ENCODE results near the gene PRKN.
"Not testable (repeated sequence)": the region's sequence is repeated elsewhere in the genome, so short reads cannot be mapped to it uniquely, and the experiment has no call there.

Gene PRKN

DNA sequence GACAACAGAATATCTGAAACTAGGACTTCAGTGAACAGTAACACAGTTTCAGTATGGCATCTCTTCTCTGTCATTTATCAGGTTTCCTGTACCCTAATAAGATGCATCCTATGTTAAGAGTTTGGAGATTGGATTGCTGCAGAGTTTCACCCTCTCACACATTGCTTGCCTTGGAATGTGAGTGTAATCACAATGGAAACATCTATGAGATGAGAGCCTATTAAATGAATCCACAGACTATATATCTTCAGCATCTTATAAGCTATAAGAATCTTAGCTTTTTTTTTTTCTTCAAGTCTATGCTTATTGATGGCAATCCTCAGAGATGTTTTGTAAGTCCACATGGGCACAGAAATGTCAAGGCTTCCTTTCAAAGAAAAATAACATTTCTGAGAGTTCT, 292.5 kb downstream of the PRKN start:
- no peak for DNase-seq

DNA sequence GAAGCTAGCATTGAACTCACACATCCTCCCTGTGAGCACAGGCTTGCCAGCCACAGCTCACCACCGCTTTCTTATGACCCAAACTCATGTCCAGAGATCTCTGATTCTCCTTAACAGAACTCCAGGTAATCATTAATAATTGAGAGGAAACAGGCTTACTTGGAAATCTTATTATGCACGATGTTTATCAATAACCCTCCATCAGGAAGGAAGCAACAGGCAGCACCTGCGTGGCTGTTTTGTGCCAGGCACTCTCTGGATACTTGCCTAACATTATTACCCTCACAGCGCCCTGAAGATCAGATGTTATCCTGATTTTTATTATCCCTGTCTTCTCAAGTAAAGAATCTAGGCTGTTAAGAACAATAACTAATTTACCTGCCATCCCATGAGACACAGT, 306.6 kb downstream of the PRKN start:
- no peak for DNase-seq

DNA sequence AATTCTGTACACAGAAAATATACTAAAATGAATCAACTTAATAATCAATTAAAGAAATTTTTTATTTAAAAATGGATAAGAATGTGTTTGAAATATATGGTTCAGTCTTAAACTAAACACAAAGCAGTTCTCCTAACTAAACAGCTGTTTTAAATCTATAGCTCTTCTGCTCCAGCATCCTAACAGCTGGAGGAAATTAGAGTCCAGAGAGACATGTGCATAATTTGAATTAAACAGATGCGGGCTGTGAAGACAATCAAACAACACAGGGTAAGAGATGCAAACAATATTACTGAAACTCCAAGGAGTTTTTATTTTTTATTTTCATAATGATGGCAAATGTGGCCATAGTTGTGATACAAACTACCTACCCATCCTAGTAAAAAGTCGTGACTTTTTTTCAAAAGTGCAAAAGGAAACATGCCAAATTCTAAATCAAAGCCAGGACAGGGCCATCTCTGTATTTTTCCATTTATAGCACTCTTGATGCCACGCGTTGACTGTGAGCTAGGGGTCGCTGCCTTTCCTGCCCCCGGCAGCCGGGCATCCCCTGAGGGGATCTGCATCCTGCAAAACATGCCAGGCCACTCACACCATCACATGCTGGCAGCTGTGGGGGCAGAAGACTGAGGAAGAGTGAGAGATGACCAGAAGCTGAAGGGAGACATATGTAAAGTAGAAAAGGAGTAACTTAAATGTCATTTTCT, 310.6 kb downstream of the PRKN start:
- no peak for DNase-seq

DNA sequence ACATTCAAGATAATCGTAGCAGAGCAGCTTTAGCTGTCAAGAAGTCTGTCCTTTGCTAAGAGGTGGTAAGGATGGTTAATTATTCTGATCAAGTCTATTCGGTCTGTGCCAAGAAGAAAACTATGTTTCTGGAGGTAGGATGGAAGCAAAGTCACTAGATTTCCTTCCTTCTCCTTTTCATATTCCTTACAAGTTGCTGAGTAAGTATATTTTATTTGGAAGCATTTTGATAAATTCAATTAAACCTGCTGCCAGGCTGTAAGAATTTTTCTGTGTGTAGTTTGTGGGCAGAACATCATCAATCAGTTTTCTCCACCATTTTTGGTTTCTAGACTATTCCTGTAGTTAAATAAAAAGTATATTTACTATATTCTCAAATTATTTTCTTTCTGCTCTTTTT, 311.3 kb downstream of the PRKN start:
- DNase-seq, result no peak

DNA sequence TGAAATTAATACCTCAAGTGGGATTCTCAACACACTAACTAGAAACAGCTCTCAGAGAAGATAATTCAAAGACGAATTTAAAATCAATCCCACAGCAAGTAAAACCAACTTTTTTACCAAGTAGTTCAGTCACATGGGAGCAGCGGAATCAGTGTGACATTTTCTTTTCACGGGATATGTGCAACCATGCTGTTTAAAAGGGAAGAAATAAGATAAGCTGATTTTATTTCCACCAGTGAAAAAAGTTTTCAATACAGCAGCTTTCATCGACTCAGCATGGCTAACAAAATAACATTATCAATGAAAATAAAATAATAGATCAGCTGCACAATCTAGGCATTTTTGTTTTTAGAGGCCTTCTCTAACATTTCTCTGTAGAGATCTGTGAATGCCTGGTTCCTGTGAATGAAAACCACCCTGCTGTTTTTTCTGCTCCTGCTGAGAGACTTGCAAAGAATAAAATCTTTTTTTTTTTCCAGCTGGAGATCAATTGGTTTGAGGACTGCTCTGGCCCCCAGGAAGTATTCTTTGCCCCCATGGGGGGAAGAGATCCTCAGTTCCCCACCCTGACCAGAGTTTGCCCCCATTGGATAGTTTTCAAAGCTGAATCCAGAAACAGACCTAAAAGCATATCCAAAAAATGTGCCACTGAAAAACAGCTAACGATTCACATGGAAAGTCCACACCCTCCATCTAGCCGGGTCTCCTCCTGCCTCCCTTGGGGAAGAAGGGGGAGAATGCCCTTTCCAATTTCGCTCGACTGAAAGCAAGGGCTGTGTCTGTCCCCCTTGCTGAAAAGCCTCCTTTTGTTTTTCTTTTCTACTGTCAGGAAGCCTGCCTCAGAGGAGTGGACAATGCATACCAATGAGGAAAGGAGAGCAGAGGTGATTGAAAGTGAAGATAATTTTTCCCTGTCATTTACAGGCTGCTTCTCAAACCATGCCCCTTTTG, 317.6 kb downstream of the PRKN start:
- no peak for DNase-seq

DNA sequence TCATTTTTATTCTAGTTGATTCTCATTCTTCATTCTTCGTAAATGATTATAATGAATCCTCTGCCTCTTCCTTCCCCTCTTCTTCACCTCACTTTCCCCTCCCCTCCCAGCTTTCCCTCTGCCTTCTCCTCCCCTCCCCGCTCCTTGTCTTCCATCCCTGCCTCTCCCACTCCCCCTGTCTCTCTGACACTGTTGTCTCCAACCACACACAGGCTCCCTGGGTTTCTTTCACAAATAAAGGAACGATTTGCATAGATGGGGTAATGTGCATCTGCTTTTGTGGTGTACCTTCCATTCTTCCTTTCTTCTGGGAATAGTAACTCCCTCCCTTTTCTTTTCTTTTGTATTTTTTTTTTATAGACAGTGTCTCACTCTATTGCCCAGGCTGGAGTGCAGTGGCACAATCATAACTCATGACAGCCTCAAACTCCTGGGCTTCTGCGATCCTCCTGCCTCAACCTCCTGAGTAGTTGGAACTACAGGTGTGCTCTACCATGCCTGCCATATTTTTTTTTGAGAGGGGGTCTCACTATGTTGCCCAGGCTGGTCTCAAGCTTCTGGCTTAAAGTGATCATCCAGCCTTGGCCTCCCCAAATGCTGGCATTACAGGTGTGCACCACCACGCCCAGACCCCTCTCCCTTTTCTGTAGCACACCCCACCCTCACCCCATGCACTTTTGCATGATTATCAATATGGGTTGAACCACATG, 318.6 kb downstream of the PRKN start:
- DNase-seq, result no peak

DNA sequence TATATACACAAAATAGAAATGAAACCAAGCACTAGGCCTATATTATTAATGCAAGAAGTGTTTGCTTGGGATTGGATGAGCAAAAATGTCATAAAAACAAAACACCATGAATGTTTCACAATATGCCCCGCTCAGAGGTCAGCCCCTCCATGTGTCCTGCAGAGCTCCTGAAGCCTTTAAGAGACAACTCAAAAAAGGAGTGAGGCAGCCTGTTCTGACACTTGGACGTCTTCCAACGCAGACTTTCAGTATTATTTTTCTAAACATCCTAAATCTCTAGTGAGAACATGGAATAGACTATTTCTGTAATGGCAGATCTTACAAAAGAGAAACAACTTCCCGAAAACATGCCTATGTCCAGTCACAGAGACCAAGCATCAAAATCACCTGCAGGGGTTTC, 322.6 kb downstream of the PRKN start:
- DNase-seq, result no peak

DNA sequence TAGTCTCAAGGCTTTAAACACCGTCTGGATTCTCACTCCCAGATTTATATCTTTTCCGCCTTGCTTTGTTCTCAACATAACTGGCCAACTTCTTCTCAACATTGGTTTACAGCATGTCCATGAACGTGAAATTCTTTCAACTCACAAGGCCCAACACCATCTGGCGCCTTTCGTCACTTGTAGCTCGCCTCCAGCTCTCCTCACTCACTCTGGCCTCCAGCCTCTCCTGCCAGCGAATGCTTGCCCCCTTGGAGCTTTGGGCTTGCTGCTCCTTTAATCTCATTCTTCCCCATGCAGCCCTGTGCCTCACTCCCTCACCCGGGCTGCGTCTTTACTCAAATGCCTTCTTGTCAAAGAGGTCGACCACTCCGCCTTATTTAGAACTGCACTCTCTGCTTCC, 324.5 kb downstream of the PRKN start:
- DNase-seq, result no peak

DNA sequence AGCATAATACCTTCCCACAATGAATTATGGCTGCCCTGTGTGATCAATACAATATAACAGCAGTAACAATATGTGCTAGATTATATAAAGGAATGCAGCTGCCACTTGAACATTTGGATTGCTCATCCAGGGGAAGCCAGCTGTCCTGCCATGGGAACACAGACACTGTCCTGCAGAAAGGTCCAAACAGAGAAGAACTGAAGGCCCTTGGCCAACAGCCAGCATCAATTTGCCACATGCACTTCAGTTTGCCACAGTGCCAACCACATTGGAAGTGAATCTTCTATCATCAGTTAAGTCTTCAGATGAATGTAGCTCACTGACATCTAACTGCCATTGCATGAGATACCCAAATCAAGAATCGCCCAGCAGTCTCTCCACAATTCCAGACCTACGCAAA, 332.4 kb downstream of the PRKN start:
- no peak for DNase-seq

DNA sequence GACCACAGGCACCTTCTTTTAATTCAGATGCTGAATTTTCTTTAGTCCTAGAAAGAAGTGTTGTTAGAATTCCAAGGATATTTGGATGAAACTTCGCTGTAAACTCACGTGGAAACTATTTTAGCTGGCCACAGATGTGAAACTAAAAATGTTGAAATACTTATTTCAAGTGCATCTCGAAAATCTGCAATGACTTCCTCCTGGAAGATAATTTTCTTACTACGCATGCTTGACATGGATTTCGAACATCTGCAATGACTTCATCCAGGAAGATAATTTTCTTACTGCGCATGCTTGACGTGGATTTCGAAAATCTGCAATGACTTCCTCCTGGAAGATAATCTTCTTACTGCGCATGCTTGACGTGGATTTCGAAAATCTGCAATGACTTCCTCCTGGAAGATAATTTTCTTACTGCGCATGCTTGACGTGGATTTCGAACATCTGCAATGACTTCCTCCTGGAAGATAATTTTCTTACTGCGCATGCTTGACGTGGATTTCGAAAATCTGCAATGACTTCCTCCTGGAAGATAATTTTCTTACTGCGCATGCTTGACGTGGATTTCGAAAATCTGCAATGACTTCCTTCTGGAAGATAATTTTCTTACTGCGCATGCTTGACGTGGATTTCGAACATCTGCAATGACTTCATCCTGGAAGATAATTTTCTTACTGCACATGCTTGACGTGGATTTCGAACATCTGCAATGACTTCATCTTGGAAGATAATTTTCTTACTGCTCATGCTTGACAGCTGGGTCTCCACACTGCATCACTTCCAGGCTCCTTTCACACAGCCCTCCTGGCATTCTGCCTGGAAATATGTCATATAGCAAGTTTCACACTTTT, 336.4 kb downstream of the PRKN start:
- not testable (repeated sequence) for DNase-seq

DNA sequence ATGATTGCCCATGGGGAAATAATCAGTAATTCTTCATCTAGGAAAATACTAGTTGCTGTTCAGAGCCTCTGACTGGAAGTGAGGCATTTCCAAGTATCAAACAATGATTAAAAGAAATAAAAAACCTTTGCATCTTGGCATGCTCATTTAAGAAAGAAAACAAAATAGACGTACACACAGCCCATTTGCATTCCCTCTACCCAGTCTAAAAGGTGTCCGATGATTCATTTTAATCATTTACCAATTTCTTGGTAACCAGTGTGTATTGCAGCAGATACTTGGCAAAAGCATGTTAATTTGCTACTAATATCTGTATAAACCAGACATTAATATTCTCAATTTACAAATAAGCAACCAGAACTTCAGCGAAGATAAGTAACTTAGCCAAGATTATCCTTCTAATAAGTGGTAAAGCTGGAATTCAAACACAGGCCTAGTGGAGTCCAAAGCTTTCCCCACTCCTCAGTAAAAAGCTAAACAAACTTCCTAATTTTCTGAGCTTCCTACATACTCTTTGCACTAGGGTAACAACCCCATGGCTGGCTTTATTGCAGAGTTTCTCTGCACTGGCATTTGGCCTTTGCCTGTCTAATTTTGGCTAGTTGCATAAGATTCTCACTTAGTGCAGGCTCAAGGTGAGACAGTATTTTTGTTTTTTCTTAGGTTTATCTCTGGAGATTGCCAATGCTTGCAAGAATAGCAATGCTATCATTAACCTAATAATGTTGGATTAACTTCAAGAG, 338.1 kb downstream of the PRKN start:
- no peak for DNase-seq

DNA sequence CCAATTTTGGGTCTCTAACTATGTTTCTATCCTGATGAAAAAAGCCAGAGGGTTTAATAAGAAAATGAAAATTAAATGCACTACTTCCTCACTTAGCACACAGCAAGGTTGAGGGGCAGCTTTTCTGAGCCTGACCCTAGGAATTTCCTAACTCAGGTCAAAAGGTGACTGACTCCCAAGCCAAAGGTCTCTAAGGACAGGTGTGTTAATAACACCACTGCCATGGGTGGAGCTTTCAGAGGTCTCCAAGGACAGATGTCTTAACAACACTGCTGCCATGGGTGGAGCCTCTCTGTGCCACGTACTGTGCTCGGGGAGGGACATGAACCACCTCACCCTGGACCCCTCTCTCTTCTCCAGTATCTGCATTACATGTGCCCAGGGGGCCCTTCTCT, 339.2 kb downstream of the PRKN start:
- no peak for DNase-seq

DNA sequence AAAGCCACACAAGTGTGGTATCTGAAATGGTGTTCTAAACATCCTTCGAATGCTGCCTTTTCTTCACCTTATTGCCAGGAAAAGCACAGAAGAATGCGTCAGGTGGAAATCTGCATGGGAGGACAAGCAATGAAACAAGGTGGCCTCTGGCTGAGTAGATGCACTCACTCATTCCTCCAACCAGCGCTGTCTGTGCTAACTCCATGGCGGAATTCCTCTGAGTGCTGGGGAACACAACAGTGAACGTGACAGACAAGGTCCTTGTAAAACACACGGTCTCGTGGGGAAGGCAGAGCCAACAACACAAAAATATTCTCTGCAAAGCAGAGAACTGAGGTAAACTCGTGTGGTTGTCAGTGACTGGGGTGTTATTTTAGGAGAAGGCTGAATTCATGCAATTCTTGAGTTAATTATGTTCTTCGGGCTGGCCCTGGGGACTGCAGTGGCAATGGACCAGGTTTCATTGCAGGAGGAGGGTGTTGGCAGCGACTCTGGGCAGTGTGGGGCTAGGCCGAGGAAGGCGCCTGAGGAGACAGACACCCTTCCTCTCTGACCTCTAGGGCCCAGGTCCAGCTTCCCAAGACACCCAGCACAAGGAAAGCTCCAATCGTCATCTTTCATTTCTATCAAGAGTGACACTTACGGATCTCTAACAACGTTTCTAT, 339.7 kb downstream of the PRKN start:
- DNase-seq, result no peak

DNA sequence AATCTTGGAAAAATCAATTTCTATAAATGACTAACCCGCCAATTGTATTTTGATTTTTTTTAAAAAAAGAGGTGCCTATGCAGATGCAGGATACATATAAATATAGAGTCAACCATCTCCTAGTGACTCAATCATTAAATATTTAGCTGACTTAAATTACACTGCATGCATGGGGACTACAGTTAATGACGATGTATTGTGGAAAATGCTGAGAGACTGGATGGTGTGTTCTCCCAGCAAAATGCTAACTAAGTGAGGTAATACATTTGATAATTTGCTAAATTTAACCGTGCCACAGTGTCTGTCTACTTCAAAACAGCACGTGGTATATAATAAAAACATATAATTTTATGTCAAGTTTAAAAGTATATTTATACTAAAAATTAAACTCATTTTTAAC, 341.6 kb downstream of the PRKN start:
- no peak for DNase-seq

DNA sequence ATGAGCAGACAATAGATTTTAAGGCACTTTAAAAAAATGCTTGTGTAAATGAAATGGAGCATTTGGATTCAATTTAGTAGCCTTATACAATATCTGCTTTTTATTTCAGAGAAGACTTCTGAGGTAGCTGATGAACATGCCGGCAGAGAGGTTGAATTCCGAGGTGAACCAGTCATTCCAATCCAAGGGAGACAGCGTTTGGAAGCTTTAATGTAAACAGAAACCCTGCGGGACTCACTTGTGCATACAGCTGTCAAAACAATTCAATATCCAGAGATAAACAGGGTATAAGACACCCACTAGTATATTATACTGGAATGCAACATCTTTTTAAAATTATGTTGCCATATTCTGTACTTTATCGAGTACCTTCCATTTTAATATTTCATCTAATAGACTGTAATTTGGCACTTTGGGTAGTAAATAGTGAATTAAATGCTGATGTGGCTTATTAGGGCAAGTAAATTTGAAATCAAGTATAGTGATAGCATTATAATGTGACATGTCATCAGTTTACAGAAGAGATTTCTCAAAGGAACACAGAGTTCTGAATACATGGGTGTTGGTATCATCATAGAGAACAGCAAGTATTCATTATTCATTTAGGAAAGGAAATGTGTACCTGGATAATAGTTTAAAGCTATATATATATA, 347.7 kb downstream of the PRKN start:
- no peak for DNase-seq

DNA sequence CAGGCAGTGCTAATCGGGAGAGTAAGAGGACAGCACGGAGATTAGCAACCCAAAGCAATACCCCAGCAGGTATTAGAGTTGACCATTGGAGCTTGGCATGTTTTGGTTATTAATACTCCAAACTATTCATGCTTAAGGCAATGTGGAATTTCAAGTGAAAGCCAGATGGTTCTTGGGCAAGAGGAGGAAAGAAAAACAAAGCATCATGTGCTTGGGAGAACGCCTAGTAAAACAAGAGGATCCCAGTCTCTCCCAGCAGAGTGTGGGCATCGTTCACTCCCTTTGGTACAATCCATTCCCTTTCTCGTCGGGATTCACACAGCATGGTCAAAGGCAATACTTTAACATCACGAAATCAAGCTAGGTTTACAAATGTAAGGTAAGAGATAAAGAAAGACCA, 349.8 kb downstream of the PRKN start:
- no peak for DNase-seq

DNA sequence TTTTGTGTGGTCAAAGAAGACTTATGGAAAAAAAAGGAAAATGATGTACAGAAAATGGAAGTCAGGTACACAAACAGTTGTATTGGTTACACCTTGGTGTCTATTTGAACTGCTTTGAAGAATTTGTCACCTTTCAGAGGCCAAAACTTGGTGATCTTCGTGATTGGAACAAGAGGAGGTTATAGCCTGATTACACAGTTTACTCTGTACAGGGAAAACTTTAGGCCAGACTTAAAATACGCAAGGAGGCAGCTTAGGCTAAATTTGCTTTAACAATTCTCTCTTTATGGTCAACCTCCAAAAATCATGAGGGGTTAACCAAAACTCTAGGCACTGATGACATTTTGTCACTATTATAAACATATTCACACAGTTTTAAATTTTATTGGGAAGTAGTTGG, 353.7 kb downstream of the PRKN start:
- no peak for DNase-seq

DNA sequence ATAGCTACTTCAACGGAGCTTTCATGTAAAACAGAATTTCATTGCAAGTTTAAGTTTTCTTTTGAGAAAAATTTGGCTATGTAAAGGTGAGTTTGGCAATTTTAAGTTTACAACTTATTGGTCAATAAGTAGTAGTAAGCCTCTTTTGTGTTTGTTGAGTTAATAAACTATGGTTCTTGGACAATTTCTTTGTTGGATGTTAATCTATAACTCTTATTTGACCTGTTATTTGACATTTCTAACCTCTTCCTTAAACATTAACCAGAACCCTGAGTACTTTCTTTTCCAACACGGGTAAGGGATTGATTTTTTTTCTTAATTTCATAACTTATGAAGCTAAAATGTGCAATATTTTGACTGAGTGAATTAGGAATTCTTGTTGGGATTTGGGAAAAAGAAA, 354.4 kb downstream of the PRKN start:
- no peak for DNase-seq

DNA sequence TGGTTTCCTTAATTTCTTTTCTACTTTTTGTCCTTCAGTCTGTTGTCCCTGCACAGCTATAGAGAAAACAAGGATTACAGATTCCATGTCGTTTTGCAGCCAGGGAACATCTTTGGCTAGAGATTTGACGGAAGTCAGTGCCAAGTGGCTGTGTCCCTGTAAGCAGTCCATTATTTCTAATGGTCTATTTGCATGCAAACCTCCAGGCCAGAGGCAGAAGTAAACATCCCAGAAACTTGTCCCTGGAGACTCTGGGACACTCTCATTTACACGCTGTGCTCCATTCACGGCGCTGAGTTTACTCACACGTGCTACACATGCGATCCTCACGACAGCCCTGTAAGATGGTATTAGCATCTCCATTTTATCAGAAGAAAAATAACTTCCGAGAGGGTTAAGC, 355.5 kb downstream of the PRKN start:
- no peak for DNase-seq

DNA sequence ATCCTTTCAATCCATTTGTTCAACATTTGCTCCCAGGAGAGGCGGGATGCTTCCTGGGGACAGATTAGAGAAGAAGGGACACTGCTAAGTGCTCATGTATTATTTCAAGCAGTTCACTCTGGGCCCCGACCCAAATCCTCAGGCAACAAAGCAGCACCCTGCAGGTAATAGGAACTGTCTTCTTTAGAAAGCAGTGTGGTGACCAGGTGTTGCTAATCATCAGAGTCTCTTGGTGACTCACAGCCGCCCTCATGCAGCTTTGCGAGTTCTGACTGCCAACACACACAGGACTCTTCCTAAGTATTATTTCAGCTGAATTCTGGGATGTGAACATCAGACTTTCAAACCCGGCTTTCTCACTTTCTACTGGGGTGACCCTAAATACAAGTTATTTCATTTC, 356.4 kb downstream of the PRKN start:
- DNase-seq, result no peak

DNA sequence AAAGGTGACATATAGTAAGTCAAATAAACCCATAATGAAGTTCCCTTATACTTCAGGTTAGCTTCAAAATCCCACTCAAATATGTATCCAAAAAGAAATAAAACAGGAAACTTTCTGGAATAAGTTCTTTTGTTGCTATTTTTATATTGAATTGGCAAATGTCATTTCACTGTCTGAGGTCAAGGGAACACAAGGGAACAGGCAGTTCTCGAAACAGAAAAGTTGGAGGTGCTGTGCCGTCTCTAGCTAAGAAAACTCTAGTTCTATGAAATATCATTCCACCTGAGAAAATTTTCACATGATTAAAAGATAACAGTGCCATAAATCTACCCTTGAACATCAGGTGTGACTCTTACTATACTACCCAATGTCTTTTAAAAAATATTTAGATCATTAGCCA, 358.5 kb downstream of the PRKN start:
- no peak for DNase-seq
